WTC11 (cell line): ENCODE data around the gene CNTN5. TPM values are rescaled to one million over a fixed set of nuclear protein-coding genes. Genes with fewer than 3 reads are reported as not detected.

Source experiments
- ATAC-seq: fragments of 200-7000 bp; cut with Tn5 transposase; 2 replicates; pipeline ENCODE4 v1.10.0; 2021; ENCODE audit warnings: mild to moderate bottlenecking, moderate library complexity
- CTCF ChIA-PET: fragments of 300-600 bp; sonication (Branson Sonifier 250); formaldehyde crosslinking; loops from one replicate; lab custom pipeline; 2021; ENCODE audit warnings: antibody characterized with exemption; lab: Charles Lee
- POLR2A ChIA-PET: fragments of 350-600 bp; sonication (Branson Sonifier 250); formaldehyde crosslinking; loops from one replicate; lab custom pipeline; 2021; ENCODE audit warnings: antibody characterized with exemption; lab: Charles Lee
- DNase-seq: peaks from one replicate; pipeline ENCODE4 v3.0.0; 2021; ENCODE audit warnings: low spot score
- H3K27ac Mint-ChIP-seq: 2 replicates; pipeline ENCODE4 v1.8.0; 2021; ENCODE audit warnings: mixed read lengths
- H3K27me3 Mint-ChIP-seq: 2 replicates; pipeline ENCODE4 v1.8.0; 2021; ENCODE audit warnings: low read depth, mild to moderate bottlenecking, moderate library complexity, mixed read lengths
- H3K36me3 Mint-ChIP-seq: 2 replicates; pipeline ENCODE4 v1.8.0; 2021; ENCODE audit warnings: mixed read lengths
- H3K4me1 Mint-ChIP-seq: 2 replicates; pipeline ENCODE4 v1.8.0; 2022; ENCODE audit warnings: mixed read lengths
- H3K4me3 Mint-ChIP-seq: 2 replicates; pipeline ENCODE4 v1.8.0; 2021; ENCODE audit warnings: mild to moderate bottlenecking, moderate library complexity, mixed read lengths
- H3K9me3 Mint-ChIP-seq: 2 replicates; pipeline ENCODE4 v1.8.0; 2021; ENCODE audit warnings: mixed read lengths
- CREM ChIP-seq: sonication (generic); formaldehyde crosslinking; IDR thresholded peaks from 2 replicates; pipeline ENCODE4 v1.8.1; 2022; ENCODE audit warnings: mild to moderate bottlenecking, missing genetic modification reagents, moderate library complexity
- GABPB1 ChIP-seq: sonication (generic); formaldehyde crosslinking; IDR thresholded peaks from 2 replicates; pipeline ENCODE4 v1.8.1; 2023; ENCODE audit warnings: mild to moderate bottlenecking, missing genetic modification reagents
- JAZF1 ChIP-seq: fragments of 250-450 bp; sonication (Bioruptor Pico); IDR thresholded peaks from 2 replicates; pipeline ENCODE4 v1.9.0; 2021; ENCODE audit warnings: moderate library complexity, mild to moderate bottlenecking, inconsistent platforms
- SMAD4 ChIP-seq: sonication (generic); formaldehyde crosslinking; IDR thresholded peaks from 2 replicates; pipeline ENCODE4 v1.8.0; 2022; ENCODE audit warnings: mild to moderate bottlenecking, missing genetic modification reagents
- SOX15 ChIP-seq: fragments of 250-450 bp; sonication (Bioruptor Pico); IDR thresholded peaks from 2 replicates; pipeline ENCODE4 v1.9.0; 2021; ENCODE audit warnings: mild to moderate bottlenecking
- STAT6 ChIP-seq: sonication (generic); formaldehyde crosslinking; conservative IDR thresholded peaks from 2 replicates; pipeline ENCODE4 v1.8.1; 2023; ENCODE audit warnings: mild to moderate bottlenecking, low read depth, missing genetic modification reagents, moderate library complexity
- USF1 ChIP-seq: sonication (generic); formaldehyde crosslinking; IDR thresholded peaks from 2 replicates; pipeline ENCODE4 v1.8.0; 2022; ENCODE audit warnings: mild to moderate bottlenecking, missing genetic modification reagents
- ZBTB21 ChIP-seq: sonication (generic); formaldehyde crosslinking; IDR thresholded peaks from 2 replicates; pipeline ENCODE4 v1.8.1; 2023; ENCODE audit warnings: mild to moderate bottlenecking, missing genetic modification reagents, borderline replicate concordance
- ZNF121 ChIP-seq: sonication (generic); formaldehyde crosslinking; IDR thresholded peaks from 2 replicates; pipeline ENCODE4 v1.8.0; 2023; ENCODE audit warnings: missing genetic modification reagents
- ZNF317 ChIP-seq: sonication (generic); formaldehyde crosslinking; IDR thresholded peaks from 2 replicates; pipeline ENCODE4 v1.8.1; 2023; ENCODE audit warnings: low read depth, mild to moderate bottlenecking, moderate library complexity, missing genetic modification reagents, borderline replicate concordance
- ZNF423 ChIP-seq: fragments of 250-450 bp; sonication (Bioruptor Pico); IDR thresholded peaks from 2 replicates; pipeline ENCODE4 v2.1.2; 2022; ENCODE audit warnings: mild to moderate bottlenecking, moderate library complexity
- ZNF671 ChIP-seq: fragments of 250-450 bp; sonication (Bioruptor Pico); IDR thresholded peaks from 2 replicates; pipeline ENCODE4 v1.8.0; 2021; ENCODE audit warnings: mild to moderate bottlenecking
- total RNA-seq: library from RNA; stranded (reverse); gene quantifications from 3 replicates; pipeline ENCODE4 v1.2.3, GENCODE V29; 2021
- TF ChIP-seq, protein P1 (sequence below): sonication (generic); formaldehyde crosslinking; IDR thresholded peaks from 2 replicates; pipeline ENCODE4 v1.8.1; 2022; ENCODE audit warnings: missing genetic modification reagents, borderline replicate concordance
- TF ChIP-seq, protein P2 (sequence below): sonication (generic); formaldehyde crosslinking; IDR thresholded peaks from 2 replicates; pipeline ENCODE4 v1.8.1; 2023; ENCODE audit warnings: mild to moderate bottlenecking, missing genetic modification reagents, borderline replicate concordance
- TF ChIP-seq, protein P3 (sequence below): sonication (generic); formaldehyde crosslinking; conservative IDR thresholded peaks from 2 replicates; pipeline ENCODE4 v1.8.1; 2022; ENCODE audit warnings: mild to moderate bottlenecking, missing genetic modification reagents

Gene CNTN5
- total RNA-seq, 1 experiment from 2014 or later = 0.07 TPM

DNA sequence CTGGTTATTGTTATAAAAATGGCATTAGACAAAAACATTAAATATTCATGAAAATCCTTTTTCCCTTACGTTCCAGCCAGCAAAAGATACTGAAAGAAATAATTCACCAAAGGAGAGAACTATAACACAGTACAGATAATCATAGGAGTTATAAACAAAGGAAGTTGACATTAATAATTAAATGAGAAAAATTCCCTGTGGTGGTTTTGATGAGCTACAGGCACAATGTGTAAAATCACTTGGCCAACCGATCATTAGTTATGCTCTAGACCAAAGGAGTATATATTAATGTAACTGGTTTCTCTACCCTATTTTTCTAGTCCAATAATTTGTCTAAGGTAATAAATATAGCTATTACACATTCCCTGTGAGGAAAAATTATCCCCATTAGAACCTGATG is 534.7 kb downstream of the CNTN5 start (continued):
- TF ChIP-seq STAT6 (CRISPR knock-in tag) (no peak), ZBTB21 (CRISPR knock-in tag) (no peak), CREM (CRISPR knock-in tag) (no peak), JAZF1 (CRISPR knock-in tag) (no peak), SMAD4 (CRISPR knock-in tag) (no peak), USF1 (CRISPR knock-in tag) (no peak), ZNF317 (CRISPR knock-in tag) (no peak), ZNF671 (CRISPR knock-in tag) (no peak), SOX15 (CRISPR knock-in tag) (no peak)
- TF ChIP-seq, protein P1, sequence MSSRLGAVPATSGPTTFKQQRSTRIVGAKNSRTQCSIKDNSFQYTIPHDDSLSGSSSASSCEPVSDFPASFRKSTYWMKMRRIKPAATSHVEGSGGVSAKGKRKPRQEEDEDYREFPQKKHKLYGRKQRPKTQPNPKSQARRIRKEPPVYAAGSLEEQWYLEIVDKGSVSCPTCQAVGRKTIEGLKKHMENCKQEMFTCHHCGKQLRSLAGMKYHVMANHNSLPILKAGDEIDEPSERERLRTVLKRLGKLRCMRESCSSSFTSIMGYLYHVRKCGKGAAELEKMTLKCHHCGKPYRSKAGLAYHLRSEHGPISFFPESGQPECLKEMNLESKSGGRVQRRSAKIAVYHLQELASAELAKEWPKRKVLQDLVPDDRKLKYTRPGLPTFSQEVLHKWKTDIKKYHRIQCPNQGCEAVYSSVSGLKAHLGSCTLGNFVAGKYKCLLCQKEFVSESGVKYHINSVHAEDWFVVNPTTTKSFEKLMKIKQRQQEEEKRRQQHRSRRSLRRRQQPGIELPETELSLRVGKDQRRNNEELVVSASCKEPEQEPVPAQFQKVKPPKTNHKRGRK (CRISPR knock-in tag) = no peak
- TF ChIP-seq, protein P2, sequence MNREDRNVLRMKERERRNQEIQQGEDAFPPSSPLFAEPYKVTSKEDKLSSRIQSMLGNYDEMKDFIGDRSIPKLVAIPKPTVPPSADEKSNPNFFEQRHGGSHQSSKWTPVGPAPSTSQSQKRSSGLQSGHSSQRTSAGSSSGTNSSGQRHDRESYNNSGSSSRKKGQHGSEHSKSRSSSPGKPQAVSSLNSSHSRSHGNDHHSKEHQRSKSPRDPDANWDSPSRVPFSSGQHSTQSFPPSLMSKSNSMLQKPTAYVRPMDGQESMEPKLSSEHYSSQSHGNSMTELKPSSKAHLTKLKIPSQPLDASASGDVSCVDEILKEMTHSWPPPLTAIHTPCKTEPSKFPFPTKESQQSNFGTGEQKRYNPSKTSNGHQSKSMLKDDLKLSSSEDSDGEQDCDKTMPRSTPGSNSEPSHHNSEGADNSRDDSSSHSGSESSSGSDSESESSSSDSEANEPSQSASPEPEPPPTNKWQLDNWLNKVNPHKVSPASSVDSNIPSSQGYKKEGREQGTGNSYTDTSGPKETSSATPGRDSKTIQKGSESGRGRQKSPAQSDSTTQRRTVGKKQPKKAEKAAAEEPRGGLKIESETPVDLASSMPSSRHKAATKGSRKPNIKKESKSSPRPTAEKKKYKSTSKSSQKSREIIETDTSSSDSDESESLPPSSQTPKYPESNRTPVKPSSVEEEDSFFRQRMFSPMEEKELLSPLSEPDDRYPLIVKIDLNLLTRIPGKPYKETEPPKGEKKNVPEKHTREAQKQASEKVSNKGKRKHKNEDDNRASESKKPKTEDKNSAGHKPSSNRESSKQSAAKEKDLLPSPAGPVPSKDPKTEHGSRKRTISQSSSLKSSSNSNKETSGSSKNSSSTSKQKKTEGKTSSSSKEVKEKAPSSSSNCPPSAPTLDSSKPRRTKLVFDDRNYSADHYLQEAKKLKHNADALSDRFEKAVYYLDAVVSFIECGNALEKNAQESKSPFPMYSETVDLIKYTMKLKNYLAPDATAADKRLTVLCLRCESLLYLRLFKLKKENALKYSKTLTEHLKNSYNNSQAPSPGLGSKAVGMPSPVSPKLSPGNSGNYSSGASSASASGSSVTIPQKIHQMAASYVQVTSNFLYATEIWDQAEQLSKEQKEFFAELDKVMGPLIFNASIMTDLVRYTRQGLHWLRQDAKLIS (CRISPR knock-in tag) = no peak
- TF ChIP-seq, protein P3, sequence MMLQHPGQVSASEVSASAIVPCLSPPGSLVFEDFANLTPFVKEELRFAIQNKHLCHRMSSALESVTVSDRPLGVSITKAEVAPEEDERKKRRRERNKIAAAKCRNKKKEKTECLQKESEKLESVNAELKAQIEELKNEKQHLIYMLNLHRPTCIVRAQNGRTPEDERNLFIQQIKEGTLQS (CRISPR knock-in tag) = no peak
- TF ChIP-seq, all 79 proteins: peak for 0

GRCh38 chr11:99565333-99565732 is 544.6 kb downstream of the CNTN5 start:
- ChIA-PET POLR2A (no interaction called here), CTCF (no interaction called here)
- no peak overlapping the region for H3K4me3 Mint-ChIP-seq
- peaks cover 10% of the 10 kb centered on the region for H3K4me1 Mint-ChIP-seq
- peaks cover 7% of the 10 kb centered on the region; the same call in 1 of the 2 replicates for H3K9me3 Mint-ChIP-seq
- no peaks in the 10 kb centered on the region for H3K36me3 Mint-ChIP-seq
- H3K27me3 Mint-ChIP-seq = no peaks in the 10 kb centered on the region
- no peak for ATAC-seq
- no peak overlapping the region for H3K27ac Mint-ChIP-seq
- TF ChIP-seq ZNF423 = no peak
- TF ChIP-seq ZNF121 (CRISPR knock-in tag) = no peak
- TF ChIP-seq GABPB1 (CRISPR knock-in tag) = no peak
- DNase-seq = no peak
